Activated T-cell treated with anti-CD3 and anti-CD28 coated beads, Interleukin-2, amount 50 U/mL, for 4 hours (primary cell): ENCODE results near the gene AP1S2. TPM values are rescaled to one million over a fixed set of nuclear protein-coding genes. Genes with fewer than 3 reads are reported as not detected.
"Not testable (repeated sequence)": the region's sequence is repeated elsewhere in the genome, so short reads cannot be mapped to it uniquely, and the experiment has no call there.

Experiments used
- ATAC-seq, 2 donors: fragments of 200-7000 bp; cut with Tn5 transposase; one replicate each; pipeline ENCODE4 v1.10.0; 2021
- DNase-seq: peaks from one replicate; pipeline ENCODE4 v3.0.0-alpha.2; 2020
- H3K27me3 Mint-ChIP-seq: one replicate; pipeline ENCODE4 v1.8.0; 2021; ENCODE audit warnings: low read depth, mixed read lengths
- H3K36me3 Mint-ChIP-seq: one replicate; pipeline ENCODE4 v1.8.0; 2022; ENCODE audit warnings: mixed read lengths; ENCODE audit not compliant: insufficient read depth
- H3K4me1 Mint-ChIP-seq: one replicate; pipeline ENCODE4 v1.8.0; 2021; ENCODE audit warnings: low read depth, mixed read lengths
- H3K4me3 Mint-ChIP-seq: one replicate; pipeline ENCODE4 v1.8.0; 2021; ENCODE audit warnings: mild to moderate bottlenecking, moderate library complexity, mixed read lengths
- H3K9me3 Mint-ChIP-seq: one replicate; pipeline ENCODE4 v1.8.0; 2021; ENCODE audit warnings: mixed read lengths
- total RNA-seq, 3 donors: library from RNA; stranded (reverse); gene quantifications; one replicate each; pipeline ENCODE4 v1.2.1, GENCODE V29; 2021

Gene AP1S2
- total RNA-seq = 10 to 100 TPM; 24.0 to 26.4 (median 24.9) TPM

DNA sequence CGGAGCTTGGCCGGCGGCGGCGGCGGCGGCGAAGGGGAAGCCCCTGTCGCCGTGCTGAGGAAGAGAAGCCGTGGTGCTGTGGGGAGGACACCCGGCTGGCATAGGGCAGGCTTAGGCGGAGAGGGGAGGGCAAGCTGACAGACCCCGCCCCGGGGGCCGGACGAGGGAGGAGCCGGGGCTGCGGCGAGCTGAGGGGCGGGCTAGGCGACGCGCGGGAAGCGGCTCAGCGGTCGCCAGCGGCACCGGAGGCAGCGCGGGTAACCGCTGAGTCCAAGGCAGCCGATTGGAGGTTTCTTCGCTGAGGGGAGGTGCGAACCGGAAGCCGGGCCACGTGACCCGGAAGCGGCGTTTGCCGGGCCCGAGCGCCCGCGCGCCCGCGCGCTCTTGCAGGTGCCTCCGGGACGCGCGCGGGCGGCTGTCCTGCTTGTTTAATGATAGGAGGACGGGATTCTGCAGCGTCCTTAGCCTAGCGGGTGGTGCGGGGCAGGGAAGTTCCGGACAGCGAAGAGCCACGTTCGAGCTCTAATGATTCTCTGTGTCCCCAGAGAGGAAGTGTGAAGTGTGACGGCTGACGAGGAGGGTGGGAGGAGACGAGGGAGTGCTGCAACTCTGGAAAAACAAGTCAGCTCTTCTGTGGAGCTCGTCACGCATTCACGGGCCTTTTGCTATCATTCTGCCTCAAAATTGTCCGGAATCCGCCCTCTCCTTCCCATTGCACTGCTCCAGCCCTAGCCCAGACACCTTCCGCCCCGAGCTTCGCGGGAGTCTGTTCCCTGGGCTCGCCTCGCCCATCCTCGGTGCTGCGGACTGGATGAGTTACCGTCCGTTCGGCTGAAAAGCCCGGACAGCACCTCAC lies at the start of gene AP1S2:
Gene AP1S2 (minus strand): TSS at position 102 of the 856 bp plus-strand sequence. CDS start 2,289 bp downstream, outside the sequence.
- no peaks in the 10 kb centered on the region for H3K27me3 Mint-ChIP-seq
- peaks cover 18% of the 10 kb centered on the region for H3K4me1 Mint-ChIP-seq
- ATAC-seq (peak; percentile 98), DNase-seq (peak; percentile 97)
- peak within 1 kb of the TSS; percentile 88 for H3K4me3 Mint-ChIP-seq
- H3K9me3 Mint-ChIP-seq = no peaks in the 10 kb centered on the region
- peaks cover 11% of the 10 kb centered on the region for H3K36me3 Mint-ChIP-seq

- no peak for DNase-seq
- Mint-ChIP-seq H3K9me3 (peaks cover 6% of the 10 kb centered on the region), H3K36me3 (peaks cover 3% of the 10 kb centered on the region), H3K27me3 (no peaks in the 10 kb centered on the region), H3K4me1 (no peaks in the 10 kb centered on the region), H3K4me3 (no peak overlapping the region)
- ATAC-seq = peak in 1 of 2 donors; percentile 62
These were observed 48.6 kb upstream of the AP1S2 start for GRCh38 chrX:15903186-15903681.

- Mint-ChIP-seq H3K4me3 (no peak overlapping the region), H3K27me3 (no peaks in the 10 kb centered on the region), H3K4me1 (no peaks in the 10 kb centered on the region), H3K9me3 (no peaks in the 10 kb centered on the region), H3K36me3 (no peaks in the 10 kb centered on the region)
- ATAC-seq (no peak), DNase-seq (no peak)
These were observed 40.7 kb upstream of the AP1S2 start for GRCh38 chrX:15895334-15895733.

- Mint-ChIP-seq H3K4me3 (no peak overlapping the region), H3K4me1 (no peaks in the 10 kb centered on the region), H3K27me3 (no peaks in the 10 kb centered on the region), H3K36me3 (no peaks in the 10 kb centered on the region), H3K9me3 (no peaks in the 10 kb centered on the region)
- ATAC-seq (no peak), DNase-seq (no peak)
These were observed 40.1 kb upstream of the AP1S2 start for GRCh38 chrX:15894724-15895123.

DNA sequence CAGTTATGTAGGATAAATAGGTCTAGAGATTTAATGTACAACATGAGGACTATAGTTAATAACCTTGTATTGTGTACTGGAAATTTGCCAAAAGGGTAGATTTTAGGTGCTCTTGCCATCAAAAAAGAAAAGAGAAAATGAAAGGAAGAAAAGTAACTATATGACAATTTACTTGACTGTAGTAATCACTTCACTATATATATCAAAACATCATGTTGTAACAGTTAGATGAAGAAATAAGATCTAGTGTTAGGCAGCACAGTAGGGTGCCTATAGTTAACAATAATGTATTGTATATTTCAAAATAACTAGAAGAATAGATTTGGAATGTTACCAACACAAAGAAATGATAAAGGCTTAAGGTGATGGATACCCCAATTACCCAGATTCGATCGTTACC lies 35.9 kb upstream of the AP1S2 start:
- Mint-ChIP-seq H3K4me3 (no peak overlapping the region), H3K36me3 (no peaks in the 10 kb centered on the region), H3K4me1 (no peaks in the 10 kb centered on the region), H3K27me3 (no peaks in the 10 kb centered on the region), H3K9me3 (no peaks in the 10 kb centered on the region)
- DNase-seq = no peak
- no peak for ATAC-seq

GRCh38 chrX:15888062-15888461 lies 33.4 kb upstream of the AP1S2 start:
- no peaks in the 10 kb centered on the region for H3K27me3 Mint-ChIP-seq
- no peaks in the 10 kb centered on the region for H3K9me3 Mint-ChIP-seq
- H3K4me1 Mint-ChIP-seq = no peaks in the 10 kb centered on the region
- H3K36me3 Mint-ChIP-seq = no peaks in the 10 kb centered on the region
- H3K4me3 Mint-ChIP-seq = no peak overlapping the region
- DNase-seq (no peak), ATAC-seq (no peak)

DNA sequence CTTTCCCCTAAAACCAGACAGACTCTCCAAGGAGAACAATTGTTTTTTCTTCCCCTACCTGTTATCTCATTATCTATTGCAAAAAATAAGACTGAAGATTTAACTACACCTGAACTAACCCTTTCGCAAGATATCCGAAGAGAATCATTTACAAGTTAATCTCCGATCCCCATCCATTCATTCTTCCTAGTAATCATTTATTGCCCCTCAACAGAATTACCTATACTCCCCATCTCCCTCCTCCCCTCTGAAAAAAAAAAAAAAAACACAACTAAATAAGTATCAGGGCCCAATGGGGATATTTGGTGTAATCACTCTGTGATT lies 28.9 kb upstream of the AP1S2 start:
- Mint-ChIP-seq H3K27me3 (peaks cover 1% of the 10 kb centered on the region), H3K4me1 (peaks cover 3% of the 10 kb centered on the region), H3K4me3 (no peak overlapping the region), H3K36me3 (no peaks in the 10 kb centered on the region), H3K9me3 (no peaks in the 10 kb centered on the region)
- ATAC-seq (no peak), DNase-seq (no peak)

DNA sequence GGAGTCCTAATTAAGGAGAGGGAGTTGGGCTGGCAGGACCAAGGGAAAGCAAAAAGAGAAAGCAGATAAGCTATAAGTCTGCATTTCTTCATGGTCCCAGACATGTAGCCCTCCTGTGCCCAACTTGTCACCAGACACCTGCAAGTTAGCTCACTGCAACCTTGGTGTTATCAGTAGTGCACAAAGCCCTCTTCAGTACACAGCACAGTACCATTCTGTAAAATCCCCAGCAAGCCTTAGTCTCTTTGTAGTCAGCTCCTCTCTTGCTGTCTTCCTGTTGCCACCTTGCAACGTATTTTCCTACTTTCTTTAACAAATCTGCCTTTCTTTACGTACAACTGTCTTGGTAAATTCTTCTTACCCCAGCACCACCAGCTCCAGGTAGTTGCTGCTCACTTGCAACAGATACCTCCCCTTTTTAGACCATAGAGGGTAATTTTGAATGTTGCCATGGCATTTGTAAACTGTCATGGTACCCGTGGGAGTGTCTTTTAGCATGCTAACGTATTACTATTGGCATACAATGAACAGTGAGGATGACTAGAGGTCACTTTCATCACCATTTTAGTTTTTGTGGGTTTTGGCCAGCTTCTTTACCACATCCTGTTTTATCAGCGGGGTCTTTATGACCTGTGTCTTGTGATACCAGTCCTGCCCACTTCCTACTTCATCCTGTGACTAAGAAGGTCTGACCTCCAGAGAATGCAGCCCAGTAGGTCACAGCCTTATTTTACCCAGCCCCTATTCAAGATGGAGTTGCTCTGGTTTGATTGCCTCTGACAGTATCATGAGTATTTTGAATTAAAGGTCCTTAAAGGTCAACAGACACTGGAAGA lies 28.3 kb upstream of the AP1S2 start:
- Mint-ChIP-seq H3K4me3 (no peak overlapping the region), H3K9me3 (no peaks in the 10 kb centered on the region), H3K36me3 (no peaks in the 10 kb centered on the region), H3K4me1 (peaks cover 5% of the 10 kb centered on the region), H3K27me3 (peaks cover 1% of the 10 kb centered on the region)
- peak in 1 of 2 donors; percentile 21 for ATAC-seq
- DNase-seq = no peak

- Mint-ChIP-seq H3K27me3 (peaks cover 1% of the 10 kb centered on the region), H3K9me3 (no peaks in the 10 kb centered on the region), H3K4me1 (peaks cover 5% of the 10 kb centered on the region), H3K4me3 (no peak overlapping the region), H3K36me3 (no peaks in the 10 kb centered on the region)
- ATAC-seq (no peak), DNase-seq (no peak)
These were observed 26.8 kb upstream of the AP1S2 start for GRCh38 chrX:15881381-15881897.

GRCh38 chrX:15877914-15878313 lies 23.3 kb upstream of the AP1S2 start:
- not testable (repeated sequence) for H3K4me3 Mint-ChIP-seq, H3K27me3 Mint-ChIP-seq, DNase-seq, H3K4me1 Mint-ChIP-seq, H3K36me3 Mint-ChIP-seq, H3K9me3 Mint-ChIP-seq
- peak; percentile 43 to 66 for ATAC-seq

GRCh38 chrX:15877380-15877779 lies 22.8 kb upstream of the AP1S2 start:
- no peak for DNase-seq
- no peaks in the 10 kb centered on the region for H3K9me3 Mint-ChIP-seq
- H3K4me1 Mint-ChIP-seq = peaks cover 2% of the 10 kb centered on the region
- H3K4me3 Mint-ChIP-seq = no peak overlapping the region
- H3K27me3 Mint-ChIP-seq = peaks cover 1% of the 10 kb centered on the region
- ATAC-seq = no peak
- H3K36me3 Mint-ChIP-seq = no peaks in the 10 kb centered on the region

DNA sequence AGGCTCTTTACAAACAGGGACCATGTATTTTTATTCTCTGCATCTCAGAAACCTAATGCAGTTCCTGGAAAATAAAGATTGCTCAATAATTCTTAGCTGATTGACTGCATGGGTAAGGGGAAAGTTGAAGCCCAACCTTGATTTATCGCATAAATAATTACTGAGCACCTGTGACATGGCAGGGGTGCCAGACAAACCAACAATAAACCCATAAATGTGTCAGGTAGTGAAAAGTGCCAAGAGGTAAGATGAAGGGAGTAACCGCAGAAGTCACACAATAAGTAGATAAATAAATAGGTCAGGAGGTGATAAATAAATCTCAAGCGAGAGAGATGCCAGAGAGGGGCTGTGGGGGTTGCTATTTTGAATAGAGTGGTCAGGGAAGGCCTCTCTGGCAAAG lies 20.1 kb upstream of the AP1S2 start:
- no peaks in the 10 kb centered on the region for H3K36me3 Mint-ChIP-seq
- H3K9me3 Mint-ChIP-seq = no peaks in the 10 kb centered on the region
- no peak for ATAC-seq
- no peaks in the 10 kb centered on the region for H3K27me3 Mint-ChIP-seq
- no peak for DNase-seq
- H3K4me1 Mint-ChIP-seq = peaks cover 2% of the 10 kb centered on the region
- no peak overlapping the region for H3K4me3 Mint-ChIP-seq

DNA sequence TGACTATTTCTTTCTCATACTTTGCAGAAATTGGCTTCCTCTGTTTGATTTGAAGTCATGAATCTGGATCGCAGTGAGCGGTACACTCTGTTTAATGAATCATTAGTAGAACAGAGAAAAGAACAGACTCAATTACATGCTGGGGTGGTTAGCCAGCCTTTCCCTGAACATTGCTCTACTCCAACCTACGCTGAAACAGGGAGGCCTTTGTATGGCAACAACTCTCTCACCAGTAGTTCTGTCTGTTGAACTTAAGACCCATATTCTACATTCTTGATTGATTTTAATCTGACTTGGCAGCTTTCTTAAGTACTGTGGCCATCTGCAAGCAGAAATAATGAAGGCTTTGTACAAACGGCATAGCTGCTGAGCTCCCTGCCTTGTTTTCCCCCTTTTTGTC lies 19.0 kb upstream of the AP1S2 start:
- H3K9me3 Mint-ChIP-seq = no peaks in the 10 kb centered on the region
- no peak overlapping the region for H3K4me3 Mint-ChIP-seq
- DNase-seq = no peak
- H3K27me3 Mint-ChIP-seq = no peaks in the 10 kb centered on the region
- peaks cover 2% of the 10 kb centered on the region for H3K4me1 Mint-ChIP-seq
- no peaks in the 10 kb centered on the region for H3K36me3 Mint-ChIP-seq
- ATAC-seq = no peak

DNA sequence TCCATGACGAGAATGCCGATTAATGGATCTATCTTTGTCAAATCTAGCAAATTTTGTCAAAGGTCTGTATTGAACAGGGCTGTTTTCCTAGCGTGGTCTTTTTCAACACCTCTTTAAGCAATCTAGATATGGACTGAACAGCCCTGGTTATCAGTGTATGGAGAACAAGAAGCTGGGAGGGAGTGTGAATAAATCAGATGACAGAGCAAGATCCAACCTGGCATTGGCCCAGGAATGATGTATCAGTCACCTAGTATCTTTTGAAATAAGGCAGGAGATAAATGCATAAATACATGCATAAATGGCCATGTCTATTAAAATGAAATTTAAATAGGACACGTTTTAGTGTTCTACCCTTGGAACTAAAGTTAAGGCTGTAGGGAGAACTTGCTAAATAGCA lies 15.7 kb upstream of the AP1S2 start:
- ATAC-seq (no peak), DNase-seq (no peak)
- Mint-ChIP-seq H3K27me3 (no peaks in the 10 kb centered on the region), H3K4me3 (no peak overlapping the region), H3K4me1 (no peaks in the 10 kb centered on the region), H3K9me3 (no peaks in the 10 kb centered on the region), H3K36me3 (no peaks in the 10 kb centered on the region)
